ENCODE measurements around the gene COL25A1.
A peak's percentile ranks its signal among the peaks of the same experiment; 100 is the strongest.

The COL25A1 gene

DNA sequence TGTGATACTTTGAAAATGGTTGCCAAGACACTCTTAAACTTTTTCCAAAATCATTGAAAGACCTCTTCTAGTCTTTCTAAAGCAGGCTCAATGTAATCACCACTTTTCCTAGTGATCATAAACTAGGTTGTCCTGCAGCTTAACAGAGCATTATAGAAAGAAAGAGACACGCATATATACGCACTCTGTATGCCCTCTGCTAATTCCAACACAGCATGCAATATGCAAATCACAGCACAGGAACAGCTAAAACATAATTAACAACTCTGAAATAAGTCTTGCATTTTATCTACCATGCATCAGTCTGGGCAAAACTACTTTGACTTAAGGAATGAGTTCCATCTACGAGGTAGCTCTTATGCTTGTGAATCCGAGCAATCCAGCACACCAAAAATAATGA lies 94.6 kb downstream of the COL25A1 start:
- DNase-seq (ENCODE audit: low read depth) = no peak
- no peak overlapping the region for H3K4me3 ChIP-seq (ENCODE audit: low read length)
- TF ChIP-seq, protein P1, sequence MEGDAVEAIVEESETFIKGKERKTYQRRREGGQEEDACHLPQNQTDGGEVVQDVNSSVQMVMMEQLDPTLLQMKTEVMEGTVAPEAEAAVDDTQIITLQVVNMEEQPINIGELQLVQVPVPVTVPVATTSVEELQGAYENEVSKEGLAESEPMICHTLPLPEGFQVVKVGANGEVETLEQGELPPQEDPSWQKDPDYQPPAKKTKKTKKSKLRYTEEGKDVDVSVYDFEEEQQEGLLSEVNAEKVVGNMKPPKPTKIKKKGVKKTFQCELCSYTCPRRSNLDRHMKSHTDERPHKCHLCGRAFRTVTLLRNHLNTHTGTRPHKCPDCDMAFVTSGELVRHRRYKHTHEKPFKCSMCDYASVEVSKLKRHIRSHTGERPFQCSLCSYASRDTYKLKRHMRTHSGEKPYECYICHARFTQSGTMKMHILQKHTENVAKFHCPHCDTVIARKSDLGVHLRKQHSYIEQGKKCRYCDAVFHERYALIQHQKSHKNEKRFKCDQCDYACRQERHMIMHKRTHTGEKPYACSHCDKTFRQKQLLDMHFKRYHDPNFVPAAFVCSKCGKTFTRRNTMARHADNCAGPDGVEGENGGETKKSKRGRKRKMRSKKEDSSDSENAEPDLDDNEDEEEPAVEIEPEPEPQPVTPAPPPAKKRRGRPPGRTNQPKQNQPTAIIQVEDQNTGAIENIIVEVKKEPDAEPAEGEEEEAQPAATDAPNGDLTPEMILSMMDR (conservative IDR thresholded peaks at IDR 0.05; ENCODE audit: low read depth, low read length) = no peak

- TF ChIP-seq, protein P1 (conservative IDR thresholded peaks at IDR 0.05; ENCODE audit: low read depth, low read length) = no peak
- H3K4me3 ChIP-seq (ENCODE audit: low read length) = no peak overlapping the region
- peak; percentile 63 for DNase-seq (ENCODE audit: low read depth)
These were observed 95.4 kb downstream of the COL25A1 start for GRCh38 chr4:109207061-109207460.

- TF ChIP-seq, protein P1 (conservative IDR thresholded peaks at IDR 0.05; ENCODE audit: low read depth, low read length) = no peak
- H3K4me3 ChIP-seq (ENCODE audit: low read length) = no peak overlapping the region
- no peak for DNase-seq (ENCODE audit: low read depth)
These were observed 95.8 kb downstream of the COL25A1 start for GRCh38 chr4:109206620-109207019.

GRCh38 chr4:109205186-109205585 lies 97.3 kb downstream of the COL25A1 start:
- TF ChIP-seq, protein P1 (conservative IDR thresholded peaks at IDR 0.05; ENCODE audit: low read depth, low read length) = no peak
- H3K4me3 ChIP-seq (ENCODE audit: low read length) = no peak overlapping the region
- DNase-seq (ENCODE audit: low read depth) = no peak

- TF ChIP-seq, protein P1 (conservative IDR thresholded peaks at IDR 0.05; ENCODE audit: low read depth, low read length) = no peak
- no peak overlapping the region for H3K4me3 ChIP-seq (ENCODE audit: low read length)
These were observed 102.9 kb downstream of the COL25A1 start for GRCh38 chr4:109199585-109199984.

DNA sequence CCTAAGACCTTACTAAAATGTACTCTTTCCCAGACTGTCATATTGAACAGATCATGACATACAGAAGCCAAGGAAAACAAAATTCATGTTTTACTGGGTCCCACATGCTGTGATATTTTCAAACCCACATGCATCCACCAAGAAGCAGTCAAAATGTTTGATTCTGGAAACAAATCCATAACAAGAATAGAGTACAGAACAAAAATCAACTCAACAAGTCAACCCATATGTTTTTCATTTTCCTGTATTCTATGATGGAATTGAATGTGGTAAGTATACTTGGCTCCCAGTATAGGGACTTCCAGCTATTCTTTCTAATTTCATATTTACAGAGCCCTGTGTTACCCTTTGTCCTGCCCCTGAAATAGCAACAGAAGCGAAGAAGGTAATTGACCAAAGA lies 106.8 kb downstream of the COL25A1 start:
- TF ChIP-seq, protein P1 (conservative IDR thresholded peaks at IDR 0.05; ENCODE audit: low read depth, low read length) = no peak
- H3K4me3 ChIP-seq (ENCODE audit: low read length) = no peak overlapping the region
- DNase-seq (ENCODE audit: low read depth) = no peak

More at GRCh38 chr4:109199585-109199984, 102.9 kb downstream of the COL25A1 start:
- DNase-seq (ENCODE audit: low read depth) = no peak

- no peak for DNase-seq (ENCODE audit: low read depth)
- TF ChIP-seq, protein P1 (conservative IDR thresholded peaks at IDR 0.05; ENCODE audit: low read depth, low read length) = no peak
- H3K4me3 ChIP-seq (ENCODE audit: low read length) = no peak overlapping the region
These were observed 111.2 kb downstream of the COL25A1 start for GRCh38 chr4:109191216-109191615.
